ENCODE results near the gene RPS24. TPM values are rescaled to one million over a fixed set of nuclear protein-coding genes. Genes with fewer than 3 reads are reported as not detected.

RPS24 gene
- total and polyA plus RNA-seq, 2 of the 13 experiments (the other 11 are each of a cell fraction or from before 2014, with no cell fraction given), result 2,690 to 3,319 TPM

GRCh38 chr10:78033637-78034470, at the start of gene RPS24 (continued):
- TF ChIP-seq ZNF800 (CRISPR knock-in tag; IDR thresholded peaks at IDR 0.05) (no peak), CREB3 (CRISPR knock-in tag; IDR thresholded peaks at IDR 0.05) (no peak), CHD2 (IDR thresholded peaks at IDR 0.05; ENCODE audit: low read depth, low read length) (no peak), ZHX1 (CRISPR knock-in tag; IDR thresholded peaks at IDR 0.05; ENCODE audit: low read depth) (no peak), SMYD3 (CRISPR knock-in tag; IDR thresholded peaks at IDR 0.05) (peak; percentile 75; the same call in 1 of the 2 replicates), MIER3 (CRISPR knock-in tag; IDR thresholded peaks at IDR 0.05; ENCODE audit: borderline replicate concordance) (peak; percentile 47; the same call in 1 of the 2 replicates), ZNF383 (CRISPR knock-in tag; IDR thresholded peaks at IDR 0.05; ENCODE audit: borderline replicate concordance) (no peak), ZNF329 (CRISPR knock-in tag; IDR thresholded peaks at IDR 0.05; ENCODE audit: low read depth) (peak; percentile 66; the same call in 1 of the 2 replicates), EZH2 (conservative IDR thresholded peaks at IDR 0.05; ENCODE audit: low read depth, low read length) (no peak), ZNF550 (CRISPR knock-in tag; IDR thresholded peaks at IDR 0.05; ENCODE audit: borderline replicate concordance) (no peak), ZNF75D (CRISPR knock-in tag; IDR thresholded peaks at IDR 0.05; ENCODE audit: borderline replicate concordance) (no peak), ZNF776 (CRISPR knock-in tag; IDR thresholded peaks at IDR 0.05) (peak; percentile 77; the same call in 1 of the 2 replicates), BRCA1 (CRISPR knock-in tag; IDR thresholded peaks at IDR 0.05) (no peak; the same call in none of the 2 replicates), SNAPC4 (CRISPR knock-in tag; IDR thresholded peaks at IDR 0.05) (peak; percentile 46; the same call in 1 of the 2 replicates), TRAFD1 (CRISPR knock-in tag; IDR thresholded peaks at IDR 0.05; ENCODE audit: borderline replicate concordance) (no peak)

All from HepG2 (cell line).